ENCODE measurements around the gene MYO15A. TPM values are rescaled to one million over a fixed set of nuclear protein-coding genes. Genes with fewer than 3 reads are reported as not detected.

Gene MYO15A
- total and polyA plus RNA-seq, 5 experiments from 2014 or later = 0.13 to 2.0 (median 0.46) TPM

GRCh38 chr17:18121144-18121910 lies 12.8 kb downstream of the MYO15A start:
- H3K4me1 Mint-ChIP-seq = no peaks in the 10 kb centered on the region
- no peaks in the 10 kb centered on the region for H3K36me3 Mint-ChIP-seq
- no peaks in the 10 kb centered on the region for H3K27me3 Mint-ChIP-seq
- ATAC-seq (no peak), DNase-seq (no peak)
- no peak overlapping the region for H3K4me3 Mint-ChIP-seq
- peaks cover 0 to 3% (median 0%) of the 10 kb centered on the region in 9 donors for H3K9me3 Mint-ChIP-seq
- H3K27ac Mint-ChIP-seq = no peak overlapping the region
- POLR2A ChIA-PET = interaction anchor here (0.5 kb wide), 1 partner anchor 173 kb away, joined by 3 read pairs; no protein-coding TSS in a partner anchor

- no peaks in the 10 kb centered on the region for H3K4me1 Mint-ChIP-seq
- no peaks in the 10 kb centered on the region for H3K27me3 Mint-ChIP-seq
- H3K4me3 Mint-ChIP-seq = no peak overlapping the region
- peaks cover 0 to 3% (median 0%) of the 10 kb centered on the region in 9 donors for H3K9me3 Mint-ChIP-seq
- no peak overlapping the region for H3K27ac Mint-ChIP-seq
- DNase-seq (no peak), ATAC-seq (no peak)
- POLR2A ChIA-PET = no interaction called here
- no peaks in the 10 kb centered on the region for H3K36me3 Mint-ChIP-seq
These were observed 14.6 kb downstream of the MYO15A start for GRCh38 chr17:18122990-18123753.

GRCh38 chr17:18124345-18125126 lies 16.0 kb downstream of the MYO15A start:
- ATAC-seq (no peak), DNase-seq (no peak)
- POLR2A ChIA-PET = no interaction called here
- no peak overlapping the region for H3K4me3 Mint-ChIP-seq
- no peak overlapping the region for H3K27ac Mint-ChIP-seq
- peaks cover 0 to 3% (median 0%) of the 10 kb centered on the region in 9 donors for H3K9me3 Mint-ChIP-seq
- H3K27me3 Mint-ChIP-seq = no peaks in the 10 kb centered on the region
- H3K36me3 Mint-ChIP-seq = no peaks in the 10 kb centered on the region
- H3K4me1 Mint-ChIP-seq = no peaks in the 10 kb centered on the region

- DNase-seq (no peak), ATAC-seq (no peak)
- Mint-ChIP-seq H3K4me1 (no peaks in the 10 kb centered on the region), H3K9me3 (no peaks in the 10 kb centered on the region), H3K4me3 (no peak overlapping the region), H3K27me3 (no peaks in the 10 kb centered on the region), H3K36me3 (no peaks in the 10 kb centered on the region), H3K27ac (no peak overlapping the region)
- POLR2A ChIA-PET = no interaction called here
These were observed 20.5 kb downstream of the MYO15A start for GRCh38 chr17:18129041-18129502.

- no peaks in the 10 kb centered on the region for H3K9me3 Mint-ChIP-seq
- DNase-seq = no peak
- no peak for ATAC-seq
- H3K27me3 Mint-ChIP-seq = no peaks in the 10 kb centered on the region
- no peak overlapping the region for H3K4me3 Mint-ChIP-seq
- no peaks in the 10 kb centered on the region for H3K4me1 Mint-ChIP-seq
- POLR2A ChIA-PET = no interaction called here
- H3K36me3 Mint-ChIP-seq = no peaks in the 10 kb centered on the region
- no peak overlapping the region for H3K27ac Mint-ChIP-seq
These were observed 24.2 kb downstream of the MYO15A start for GRCh38 chr17:18132711-18133110.

- DNase-seq (no peak), ATAC-seq (no peak)
- no peaks in the 10 kb centered on the region for H3K9me3 Mint-ChIP-seq
- no peak overlapping the region for H3K27ac Mint-ChIP-seq
- H3K4me3 Mint-ChIP-seq = no peak overlapping the region
- POLR2A ChIA-PET = no interaction called here
- no peaks in the 10 kb centered on the region for H3K36me3 Mint-ChIP-seq
- peaks cover 0 to 2% (median 0%) of the 10 kb centered on the region in 5 donors for H3K27me3 Mint-ChIP-seq
- peaks cover 0 to 5% (median 4%) of the 10 kb centered on the region in 4 donors for H3K4me1 Mint-ChIP-seq
These were observed 27.8 kb downstream of the MYO15A start for GRCh38 chr17:18136357-18136756.

GRCh38 chr17:18138065-18138749 lies 29.7 kb downstream of the MYO15A start:
- Mint-ChIP-seq H3K36me3 (no peaks in the 10 kb centered on the region), H3K4me3 (no peak overlapping the region), H3K27ac (no peak overlapping the region), H3K9me3 (no peaks in the 10 kb centered on the region), H3K27me3 (peaks cover 0 to 2% (median under 1%) of the 10 kb centered on the region in 5 donors), H3K4me1 (peaks cover 0 to 6% (median 5%) of the 10 kb centered on the region in 4 donors)
- POLR2A ChIA-PET = interaction anchor here (1.1 kb wide), 1 partner anchor 46 kb away, joined by 3 read pairs; no protein-coding TSS in a partner anchor
- DNase-seq (no peak), ATAC-seq (no peak)

GRCh38 chr17:18139092-18139491 lies 30.5 kb downstream of the MYO15A start:
- DNase-seq (no peak), ATAC-seq (no peak)
- Mint-ChIP-seq H3K9me3 (no peaks in the 10 kb centered on the region), H3K36me3 (no peaks in the 10 kb centered on the region), H3K4me3 (no peak overlapping the region), H3K4me1 (peaks cover 0 to 6% (median 5%) of the 10 kb centered on the region in 4 donors), H3K27ac (no peak overlapping the region), H3K27me3 (peaks cover 0 to 2% (median 1%) of the 10 kb centered on the region in 5 donors)
- POLR2A ChIA-PET = no interaction called here

GRCh38 chr17:18139498-18139897 lies 30.9 kb downstream of the MYO15A start:
- H3K9me3 Mint-ChIP-seq = no peaks in the 10 kb centered on the region

GRCh38 chr17:18139949-18140348 lies 31.4 kb downstream of the MYO15A start:
- no peak overlapping the region for H3K27ac Mint-ChIP-seq
- no peaks in the 10 kb centered on the region for H3K9me3 Mint-ChIP-seq
- DNase-seq = no peak
- H3K27me3 Mint-ChIP-seq = peaks cover 0 to 2% (median 1%) of the 10 kb centered on the region in 5 donors
- no peak for ATAC-seq
- H3K4me3 Mint-ChIP-seq = no peak overlapping the region
- no peaks in the 10 kb centered on the region for H3K36me3 Mint-ChIP-seq
- POLR2A ChIA-PET = interaction anchor here (0.5 to 1.0 kb wide), 2 partner anchors 18 to 1748 kb away, joined by 3 to 7 read pairs; no protein-coding TSS in a partner anchor
- H3K4me1 Mint-ChIP-seq = peaks cover 0 to 6% (median 5%) of the 10 kb centered on the region in 4 donors

More at GRCh38 chr17:18139498-18139897, 30.9 kb downstream of the MYO15A start:
- POLR2A ChIA-PET = interaction anchor here (1.0 kb wide), 1 partner anchor 19 kb away, joined by 3 read pairs; no protein-coding TSS in a partner anchor
- H3K4me3 Mint-ChIP-seq = no peak overlapping the region
- peaks cover 0 to 6% (median 5%) of the 10 kb centered on the region in 4 donors for H3K4me1 Mint-ChIP-seq
- no peak for ATAC-seq
- no peaks in the 10 kb centered on the region for H3K36me3 Mint-ChIP-seq
- peaks cover 0 to 2% (median 1%) of the 10 kb centered on the region in 5 donors for H3K27me3 Mint-ChIP-seq
- no peak for DNase-seq
- H3K27ac Mint-ChIP-seq = no peak overlapping the region

- H3K4me3 Mint-ChIP-seq = no peak overlapping the region
- peaks cover 0 to 6% (median 5%) of the 10 kb centered on the region in 4 donors for H3K4me1 Mint-ChIP-seq
- POLR2A ChIA-PET = interaction anchor here (1.0 kb wide), 1 partner anchor 43 kb away, joined by 3 read pairs; the partner anchor contains the start of gene ALKBH5
- H3K27ac Mint-ChIP-seq = no peak overlapping the region
- no peaks in the 10 kb centered on the region for H3K9me3 Mint-ChIP-seq
- no peak for ATAC-seq
- DNase-seq = no peak
- H3K36me3 Mint-ChIP-seq = no peaks in the 10 kb centered on the region
- peaks cover 0 to 2% (median 1%) of the 10 kb centered on the region in 5 donors for H3K27me3 Mint-ChIP-seq
These were observed 32.1 kb downstream of the MYO15A start for GRCh38 chr17:18140648-18141047.

All from naive thymus-derived CD8-positive, alpha-beta T cell (primary cell).